GM12801 (cell line): ENCODE data around the gene HDAC4.

Experiments
- CTCF ChIP-seq: IDR thresholded peaks from one replicate; pipeline ENCODE4 v1.5.1; 2011; ENCODE audit warnings: control low read depth; ENCODE audit not compliant: insufficient read length; ENCODE audit errors: extremely low read depth

The HDAC4 gene

DNA sequence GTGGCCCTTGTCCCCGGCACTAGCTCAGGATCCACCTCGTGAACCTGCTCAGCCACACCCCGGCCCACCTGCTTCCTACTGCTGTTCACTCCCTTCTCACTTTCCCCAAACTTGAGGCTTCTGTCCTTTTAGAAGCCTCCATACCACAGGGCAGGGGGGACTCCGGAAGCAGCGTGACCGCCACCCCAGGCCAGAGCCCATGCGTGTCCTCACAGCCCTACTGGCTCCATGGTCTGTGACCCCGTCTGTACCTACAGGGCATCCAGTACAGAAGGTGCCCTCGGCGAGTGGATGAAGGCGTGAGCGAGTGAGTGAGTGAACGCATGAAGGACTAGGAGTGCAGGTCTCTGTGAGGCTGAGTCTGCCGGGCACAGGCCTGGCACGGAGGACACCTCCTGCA, 299.7 kb downstream of the HDAC4 start:
- no peak for TF ChIP-seq CTCF

GRCh38 chr2:239099474-239099873, 301.3 kb downstream of the HDAC4 start:
- TF ChIP-seq CTCF: no peak

DNA sequence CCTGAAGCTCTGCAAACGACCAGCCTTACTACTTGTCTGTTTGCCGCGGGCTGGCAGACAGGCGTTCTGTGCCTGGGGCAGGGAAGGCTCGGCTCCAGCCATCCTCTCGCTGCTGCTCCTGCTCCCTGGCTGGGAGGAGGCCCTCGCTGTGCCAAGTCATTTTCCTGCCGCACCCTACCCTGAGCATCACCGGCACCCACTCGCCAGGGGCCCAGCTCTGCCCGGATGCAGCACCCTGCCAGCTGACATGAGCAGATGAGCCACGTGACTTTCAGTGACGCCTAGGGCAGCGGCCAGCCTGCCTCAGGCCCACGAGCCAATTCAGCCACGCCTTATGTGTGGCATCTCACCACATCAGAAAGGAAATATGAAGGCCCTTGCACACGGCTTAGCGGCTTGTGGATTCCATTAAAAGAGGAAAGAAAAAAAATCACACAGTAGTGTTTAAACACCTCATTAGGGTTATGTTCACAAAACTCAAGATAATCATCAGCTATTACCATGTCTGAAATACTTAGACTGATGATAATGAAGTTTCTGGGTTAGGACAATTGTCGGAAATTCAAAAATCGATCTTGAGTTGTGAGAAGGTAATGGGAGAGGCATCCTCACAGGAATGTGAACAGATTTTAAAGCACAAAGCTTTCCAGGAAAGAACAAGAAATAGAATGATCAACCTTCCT, 302.4 kb downstream of the HDAC4 start:
- TF ChIP-seq CTCF: no peak

- TF ChIP-seq CTCF: no peak
These were observed 303.5 kb downstream of the HDAC4 start for GRCh38 chr2:239097428-239097696.

DNA sequence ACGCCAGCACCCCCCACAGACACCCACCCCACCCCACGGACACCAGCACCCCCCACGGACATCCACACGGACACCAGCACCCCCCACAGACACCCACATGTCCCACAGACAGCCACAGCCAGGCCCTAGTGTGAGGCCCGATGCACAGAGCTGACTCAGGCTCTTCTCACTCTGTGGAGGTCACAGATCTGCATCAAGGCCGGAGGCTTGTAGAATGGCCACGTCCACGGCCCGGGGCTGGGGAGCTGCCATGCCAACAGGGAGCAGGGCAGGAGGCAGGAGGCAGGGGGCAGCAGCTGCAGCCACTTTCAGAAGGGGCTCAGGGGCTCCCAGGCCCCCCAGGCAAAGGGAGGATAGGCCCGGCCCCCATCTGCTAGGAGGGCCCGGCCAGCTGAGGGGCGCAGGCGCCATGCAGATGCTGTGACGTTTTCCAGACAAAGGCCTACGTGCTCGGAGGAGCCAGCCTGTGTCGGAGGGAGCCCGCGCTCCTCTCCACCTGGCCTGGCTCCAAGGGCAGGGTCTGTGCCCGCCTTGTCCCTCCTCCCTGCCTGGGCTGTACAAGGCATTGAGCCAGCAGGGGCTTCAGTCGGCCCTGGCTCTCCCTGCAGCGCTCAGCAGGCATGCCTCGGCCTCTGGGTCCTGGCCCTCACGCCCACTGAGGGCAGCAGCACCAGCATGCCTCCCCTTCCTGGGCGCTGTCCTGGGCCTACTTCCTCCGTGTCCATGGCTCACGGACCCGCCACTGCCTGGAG, 304.0 kb downstream of the HDAC4 start:
- no peak for TF ChIP-seq CTCF

GRCh38 chr2:239095460-239096081, 305.2 kb downstream of the HDAC4 start:
- TF ChIP-seq CTCF: no peak

DNA sequence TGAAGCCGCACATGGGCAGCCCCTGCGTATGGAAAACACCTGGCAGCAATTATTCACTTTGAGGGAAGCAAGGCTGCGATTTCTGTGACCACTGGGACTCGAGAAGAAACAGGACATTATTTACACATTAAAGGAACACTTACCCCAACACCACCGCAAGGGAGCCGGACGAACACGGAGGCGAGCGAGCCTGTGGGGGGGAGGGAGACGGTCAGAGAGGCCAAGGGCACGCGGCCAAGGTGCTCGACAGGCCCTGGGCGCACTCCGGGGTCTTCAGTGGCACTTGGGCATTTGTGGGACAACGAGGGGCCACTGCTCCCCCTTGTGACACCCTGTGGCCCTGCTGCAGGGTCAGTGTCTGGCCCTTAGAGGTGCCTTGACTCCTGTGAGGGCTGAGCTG, 306.0 kb downstream of the HDAC4 start:
- no peak for TF ChIP-seq CTCF
